Activated B cell treated with CpG ODN at 0.5 μM for 24 hours (primary cell): Measurements from ENCODE around the gene CFAP61. TPM values are rescaled to one million over a fixed set of nuclear protein-coding genes. Genes with fewer than 3 reads are reported as not detected.

Experiments used
- ATAC-seq: fragments of 200-7000 bp; cut with Tn5 transposase; one replicate; pipeline ENCODE4 v1.10.0; 2021; ENCODE audit warnings: low read depth, mild to moderate bottlenecking, moderate library complexity
- CTCF ChIA-PET: fragments of 350-600 bp; sonication (Branson Sonifier 250); formaldehyde crosslinking; loops from one replicate; lab custom pipeline; 2021; ENCODE audit warnings: antibody characterized with exemption; lab: Charles Lee
- POLR2A ChIA-PET: fragments of 350-600 bp; sonication (Branson Sonifier 250); formaldehyde crosslinking; loops from one replicate; lab custom pipeline; 2021; ENCODE audit warnings: antibody characterized with exemption; lab: Charles Lee
- DNase-seq: peaks from one replicate; pipeline ENCODE4 v3.0.0; 2022
- H3K27ac Mint-ChIP-seq: one replicate; pipeline ENCODE4 v1.8.0; 2020; ENCODE audit warnings: mixed read lengths
- H3K27me3 Mint-ChIP-seq: one replicate; pipeline ENCODE4 v1.8.0; 2021; ENCODE audit warnings: mixed read lengths
- H3K36me3 Mint-ChIP-seq: one replicate; pipeline ENCODE4 v1.8.0; 2021; ENCODE audit warnings: low read depth, mixed read lengths
- H3K4me1 Mint-ChIP-seq: one replicate; pipeline ENCODE4 v1.8.0; 2021; ENCODE audit warnings: mixed read lengths
- H3K4me3 Mint-ChIP-seq: one replicate; pipeline ENCODE4 v1.8.0; 2020; ENCODE audit warnings: mild to moderate bottlenecking, mixed read lengths
- H3K9me3 Mint-ChIP-seq: one replicate; pipeline ENCODE4 v1.8.0; 2020; ENCODE audit warnings: mixed read lengths
- CTCF ChIP-seq: fragments of 200-600 bp; IDR thresholded peaks from one replicate; pipeline ENCODE4 v1.8.0; 2022; ENCODE audit warnings: antibody characterized with exemption, mild to moderate bottlenecking
- intact Hi-C: fragments of 100-400 bp; cut with micrococcal nuclease; formaldehyde crosslinking; loops from one replicate; pipeline ENCODE4 v1.15.1; 2024
- total RNA-seq: library from RNA; stranded (reverse); gene quantifications from 2 replicates; pipeline ENCODE4 v1.2.3, GENCODE V29; 2022

The CFAP61 gene
- total RNA-seq, 1 donor from 2014 or later, result not detected

- Mint-ChIP-seq H3K27ac (no peak overlapping the region), H3K36me3 (no peaks in the 10 kb centered on the region), H3K4me3 (no peak overlapping the region), H3K9me3 (no peaks in the 10 kb centered on the region), H3K27me3 (peaks cover 2% of the 10 kb centered on the region), H3K4me1 (no peaks in the 10 kb centered on the region)
- ChIA-PET POLR2A (no interaction called here), CTCF (no interaction called here)
- TF ChIP-seq CTCF, result no peak
- DNase-seq (no peak), ATAC-seq (no peak)
- intact Hi-C loops, result no loop called here
These were observed 108.2 kb downstream of the CFAP61 start for GRCh38 chr20:20160520-20160919.

GRCh38 chr20:20161611-20162010, 109.3 kb downstream of the CFAP61 start:
- Mint-ChIP-seq H3K9me3 (no peaks in the 10 kb centered on the region), H3K4me1 (no peaks in the 10 kb centered on the region), H3K4me3 (no peak overlapping the region), H3K36me3 (no peaks in the 10 kb centered on the region), H3K27me3 (peaks cover 2% of the 10 kb centered on the region), H3K27ac (no peak overlapping the region)
- ChIA-PET CTCF (no interaction called here), POLR2A (no interaction called here)
- no peak for ATAC-seq
- TF ChIP-seq CTCF, result no peak
- intact Hi-C loops, result no loop called here
- DNase-seq, result no peak

- Mint-ChIP-seq H3K27ac (no peak overlapping the region), H3K9me3 (peaks cover 7% of the 10 kb centered on the region), H3K36me3 (no peaks in the 10 kb centered on the region), H3K27me3 (peaks cover 5% of the 10 kb centered on the region), H3K4me1 (no peaks in the 10 kb centered on the region), H3K4me3 (no peak overlapping the region)
- ATAC-seq (no peak), DNase-seq (no peak)
- intact Hi-C loops, result no loop called here
- POLR2A ChIA-PET, result no interaction called here
- CTCF ChIA-PET, result no interaction called here
- TF ChIP-seq CTCF, result no peak
These were observed 115.4 kb downstream of the CFAP61 start for GRCh38 chr20:20167698-20168097.

GRCh38 chr20:20173254-20173653, 120.9 kb downstream of the CFAP61 start:
- no peak for ATAC-seq
- POLR2A ChIA-PET, result no interaction called here
- TF ChIP-seq CTCF, result no peak
- H3K9me3 Mint-ChIP-seq, result peaks cover 7% of the 10 kb centered on the region
- peaks cover 16% of the 10 kb centered on the region for H3K27me3 Mint-ChIP-seq
- H3K36me3 Mint-ChIP-seq, result no peaks in the 10 kb centered on the region
- no peaks in the 10 kb centered on the region for H3K4me1 Mint-ChIP-seq
- CTCF ChIA-PET, result no interaction called here
- intact Hi-C loops, result no loop called here
- H3K4me3 Mint-ChIP-seq, result no peak overlapping the region
- no peak for DNase-seq
- no peak overlapping the region for H3K27ac Mint-ChIP-seq

- H3K9me3 Mint-ChIP-seq, result peaks cover 7% of the 10 kb centered on the region
- intact Hi-C loops, result no loop called here
- POLR2A ChIA-PET, result no interaction called here
- no peak overlapping the region for H3K27ac Mint-ChIP-seq
- no peak for DNase-seq
- no peaks in the 10 kb centered on the region for H3K36me3 Mint-ChIP-seq
- no peak overlapping the region for H3K4me3 Mint-ChIP-seq
- no peak for TF ChIP-seq CTCF
- no peak for ATAC-seq
- H3K4me1 Mint-ChIP-seq, result no peaks in the 10 kb centered on the region
- H3K27me3 Mint-ChIP-seq, result peaks cover 16% of the 10 kb centered on the region
- CTCF ChIA-PET, result no interaction called here
These were observed 121.9 kb downstream of the CFAP61 start for GRCh38 chr20:20174089-20174835.
